Peyer's patch (tissue), 4 donors: ENCODE data around the gene MOK. TPM values are rescaled to one million over a fixed set of nuclear protein-coding genes. Genes with fewer than 3 reads are reported as not detected.

ENCODE experiments used
- DNase-seq, 3 donors: peaks; one replicate each; pipeline ENCODE4 v3.0.0-alpha.2; 2017 to 2019
- H3K27ac ChIP-seq, 4 donors: fragments of 200-600 bp; sonication (generic); one replicate each; pipeline ENCODE4 v1.5.1; 2016 to 2019
- H3K27me3 ChIP-seq, 2 donors: fragments of 200-600 bp; sonication (generic); one replicate each; pipeline ENCODE4 v1.5.1; 2019
- H3K36me3 ChIP-seq, 3 donors: fragments of 200-600 bp; sonication (generic); one replicate each; pipeline ENCODE4 v1.5.1; 2016 to 2019
- H3K4me1 ChIP-seq, 4 donors: fragments of 200-600 bp; sonication (generic); one replicate each; pipeline ENCODE4 v1.5.1; 2016 to 2019
- H3K4me3 ChIP-seq, 4 donors: fragments of 200-600 bp; sonication (generic); 1 replicate in 3 of 4; 2 replicates in 1 of 4; pipeline ENCODE4 v1.5.1; 2016 to 2019; ENCODE audit warnings: mild to moderate bottlenecking in 1 of 4
- H3K9me3 ChIP-seq, 4 donors: fragments of 200-600 bp; sonication (generic); one replicate each; pipeline ENCODE4 v1.5.1; 2016 to 2019; ENCODE audit warnings: mild to moderate bottlenecking in 1 of 4
- POLR2A ChIP-seq, 2 donors: fragments of 450-650 bp; IDR thresholded peaks; one replicate each; pipeline ENCODE4 v1.5.1; 2017; ENCODE audit warnings: antibody characterized with exemption in 2 of 2, mild to moderate bottlenecking in 2 of 2, moderate library complexity in 2 of 2
- total RNA-seq, 4 donors: library from RNA; depleted of rRNA; stranded (reverse); fragments of >200 nt; gene quantifications; one replicate each; pipeline ENCODE4 v1.1.0, GENCODE V29; 2016
- TF ChIP-seq, protein P1 (sequence below), 6 experiments: fragments of 450-650 bp in 4 of 6; fragments of 200-600 bp in 2 of 6; sonication (generic) in 1 of 6; IDR thresholded peaks; one replicate each; pipeline ENCODE4 v1.5.1; 2017 to 2019; ENCODE audit warnings: antibody characterized with exemption in 6 of 6, mild to moderate bottlenecking in 3 of 6, moderate library complexity in 1 of 6

MOK gene
- total RNA-seq, 4 donors from 2014 or later, result 4.6 to 30.5 (median 14.6) TPM

GRCh38 chr14:102181187-102181586, 123.8 kb downstream of the MOK start:
- Histone ChIP-seq H3K27ac (no peak overlapping the region), H3K4me1 (peaks cover 0 to 6% (median 0%) of the 10 kb centered on the region in 4 donors), H3K9me3 (no peaks in the 10 kb centered on the region), H3K27me3 (no peaks in the 10 kb centered on the region), H3K36me3 (no peaks in the 10 kb centered on the region), H3K4me3 (no peak overlapping the region)
- no peak for TF ChIP-seq POLR2A (IDR thresholded peaks at IDR 0.05)
- TF ChIP-seq, protein P1, sequence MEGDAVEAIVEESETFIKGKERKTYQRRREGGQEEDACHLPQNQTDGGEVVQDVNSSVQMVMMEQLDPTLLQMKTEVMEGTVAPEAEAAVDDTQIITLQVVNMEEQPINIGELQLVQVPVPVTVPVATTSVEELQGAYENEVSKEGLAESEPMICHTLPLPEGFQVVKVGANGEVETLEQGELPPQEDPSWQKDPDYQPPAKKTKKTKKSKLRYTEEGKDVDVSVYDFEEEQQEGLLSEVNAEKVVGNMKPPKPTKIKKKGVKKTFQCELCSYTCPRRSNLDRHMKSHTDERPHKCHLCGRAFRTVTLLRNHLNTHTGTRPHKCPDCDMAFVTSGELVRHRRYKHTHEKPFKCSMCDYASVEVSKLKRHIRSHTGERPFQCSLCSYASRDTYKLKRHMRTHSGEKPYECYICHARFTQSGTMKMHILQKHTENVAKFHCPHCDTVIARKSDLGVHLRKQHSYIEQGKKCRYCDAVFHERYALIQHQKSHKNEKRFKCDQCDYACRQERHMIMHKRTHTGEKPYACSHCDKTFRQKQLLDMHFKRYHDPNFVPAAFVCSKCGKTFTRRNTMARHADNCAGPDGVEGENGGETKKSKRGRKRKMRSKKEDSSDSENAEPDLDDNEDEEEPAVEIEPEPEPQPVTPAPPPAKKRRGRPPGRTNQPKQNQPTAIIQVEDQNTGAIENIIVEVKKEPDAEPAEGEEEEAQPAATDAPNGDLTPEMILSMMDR (IDR thresholded peaks at IDR 0.05), result no peak
- no peak for DNase-seq

GRCh38 chr14:102180248-102180998, 124.5 kb downstream of the MOK start:
- Histone ChIP-seq H3K9me3 (no peaks in the 10 kb centered on the region), H3K4me3 (no peak overlapping the region), H3K27ac (no peak overlapping the region), H3K27me3 (no peaks in the 10 kb centered on the region), H3K4me1 (peaks cover 0 to 2% (median 0%) of the 10 kb centered on the region in 4 donors), H3K36me3 (no peaks in the 10 kb centered on the region)
- TF ChIP-seq POLR2A (IDR thresholded peaks at IDR 0.05), result no peak
- TF ChIP-seq, protein P1 (IDR thresholded peaks at IDR 0.05), result no peak
- DNase-seq, result no peak

Other genes with a start within 250 kb of the MOK start
- 100 to 1,000 TPM; 141 to 550 (median 254) TPM for gene HSP90AA1, start 218.1 kb downstream of the MOK start, total RNA-seq
- 10 to 100 TPM; 27.6 to 36.7 (median 33.6) TPM for gene WDR20, start 165.3 kb downstream of the MOK start, total RNA-seq
- 10 to 100 TPM; 11.9 to 42.1 (median 27.2) TPM for gene ZNF839, start 14.6 kb upstream of the MOK start, total RNA-seq
- 10 to 100 TPM in 3 of 4 donors, 1 to 10 TPM in 1; 5.8 to 29.9 (median 24.8) TPM for gene CINP, start 57.7 kb upstream of the MOK start, total RNA-seq
- gene TECPR2, start 57.8 kb upstream of the MOK start, total RNA-seq, result 10 to 100 TPM; 21.5 to 45.3 (median 22.4) TPM
- gene ANKRD9, start 204.6 kb upstream of the MOK start, total RNA-seq, result 100 to 1,000 TPM in 3 of 4 donors, 10 to 100 TPM in 1; 52.8 to 450 (median 392) TPM